ENCODE data around the gene CFAP90. TPM values are rescaled to one million over a fixed set of nuclear protein-coding genes. Genes with fewer than 3 reads are reported as not detected.

Gene CFAP90
- polyA plus RNA-seq, 4 donors = 4.6 to 5.9 (median 5.6) TPM

DNA sequence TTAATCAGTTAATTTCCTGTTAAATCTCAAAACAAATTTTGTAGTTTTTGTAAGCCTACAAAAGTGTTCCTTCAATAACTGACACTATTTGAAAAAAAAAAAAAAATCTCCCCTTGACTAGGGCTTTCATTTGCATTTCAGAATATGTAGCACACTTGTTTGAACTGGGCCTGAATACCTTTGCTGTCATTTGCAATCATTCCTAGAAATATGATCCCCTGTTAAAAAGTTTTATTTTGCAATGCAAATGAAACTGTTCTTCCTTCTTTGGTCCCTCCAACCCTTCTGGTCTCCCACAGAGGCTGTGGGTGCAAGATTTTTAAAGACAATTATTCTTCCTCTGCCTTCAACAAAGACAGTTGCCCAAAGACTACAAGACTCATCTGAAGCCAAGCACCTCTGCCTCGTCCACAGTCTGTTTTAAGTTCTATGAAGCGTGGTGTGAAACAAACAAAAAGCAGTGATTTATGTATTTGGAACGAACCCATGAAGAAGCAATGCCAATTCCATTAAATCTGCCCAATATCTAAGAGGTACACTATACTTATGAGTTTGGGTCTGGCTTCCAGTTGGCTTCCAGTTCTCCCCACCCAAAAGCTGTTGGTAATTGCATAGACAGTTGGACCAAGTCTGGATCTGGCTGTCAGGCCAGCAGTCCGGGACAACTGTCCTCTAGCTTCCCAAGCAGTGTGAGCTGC is 66.1 kb downstream of the CFAP90 start:
- DNase-seq (ENCODE audit: low read depth in 4 of 4, low spot score in 3 of 4) = no peak

GRCh38 chr5:7781899-7782298 is 69.0 kb downstream of the CFAP90 start:
- DNase-seq (ENCODE audit: low read depth in 4 of 4, low spot score in 3 of 4) = no peak

Other genes starting within 250 kb of the CFAP90 start
- gene FASTKD3, start 17.9 kb upstream of the CFAP90 start, polyA plus RNA-seq (ENCODE audit: insufficient read length in 4 of 4) = 10 to 100 TPM; 22.5 to 32.9 (median 27.4) TPM
- gene MTRR, start 18.0 kb upstream of the CFAP90 start, polyA plus RNA-seq (ENCODE audit: insufficient read length in 4 of 4) = 10 to 100 TPM; 53.5 to 57.2 (median 55.6) TPM

Data from right renal pelvis (tissue), 4 donors.